ENCODE results near the gene ALK. TPM values are rescaled to one million over a fixed set of nuclear protein-coding genes. Genes with fewer than 3 reads are reported as not detected.

ALK gene
- total RNA-seq, 2 experiments from 2014 or later: not detected

DNA sequence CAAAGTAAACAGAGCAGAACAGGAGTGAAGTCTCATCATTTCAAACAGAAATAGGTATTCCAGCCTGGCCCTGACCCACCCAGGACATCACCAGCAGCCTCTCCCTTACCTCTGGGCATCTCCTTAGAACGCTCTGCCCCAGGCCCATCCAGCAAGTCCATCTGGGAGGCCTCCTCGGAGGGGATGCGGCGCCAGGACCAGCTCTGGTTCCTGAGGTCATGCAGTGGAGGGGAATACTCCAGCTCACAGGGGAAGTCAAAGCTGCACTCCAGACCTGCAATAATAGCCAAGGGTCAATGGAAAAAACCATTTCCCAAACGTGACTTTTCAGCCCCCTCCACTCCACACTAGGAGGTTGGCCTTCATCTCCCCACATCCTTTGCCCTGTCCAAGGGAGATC lies 226.6 kb downstream of the ALK start:
- peaks cover 2% of the 10 kb centered on the region for H3K9me3 Mint-ChIP-seq
- H3K4me1 Mint-ChIP-seq: no peaks in the 10 kb centered on the region
- POLR2A ChIA-PET: no interaction called here
- no peak for ATAC-seq (ENCODE audit: low read depth)
- H3K4me3 Mint-ChIP-seq: no peak overlapping the region
- H3K27me3 Mint-ChIP-seq: peaks cover 4% of the 10 kb centered on the region
- H3K27ac Mint-ChIP-seq: no peak overlapping the region
- no peak for DNase-seq
- H3K36me3 Mint-ChIP-seq: no peaks in the 10 kb centered on the region

DNA sequence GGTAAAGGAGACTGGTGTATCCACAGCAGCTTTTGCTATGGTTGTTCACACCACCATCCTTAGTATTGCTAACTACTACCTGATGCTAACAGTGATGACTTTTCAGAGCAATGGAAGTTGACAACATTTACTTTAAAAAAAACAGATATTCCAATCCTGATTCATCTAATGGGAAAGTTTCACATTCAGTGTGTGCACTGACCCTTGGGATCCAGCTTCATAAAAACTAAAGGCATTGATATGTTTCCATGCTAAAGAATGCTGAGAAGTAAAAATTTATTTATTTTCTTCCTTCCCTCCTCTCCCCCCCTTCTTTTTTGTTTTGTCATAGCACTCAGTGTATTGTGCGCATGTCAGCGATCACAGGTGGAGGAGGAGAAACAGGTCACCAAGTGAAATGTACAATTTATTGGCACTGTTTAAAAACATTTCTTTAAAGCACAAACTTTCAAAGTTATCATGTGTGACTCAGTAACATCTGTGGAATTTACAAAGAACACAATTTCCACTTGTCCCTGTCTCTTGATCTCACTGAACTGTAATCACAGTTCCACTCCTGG lies 229.9 kb downstream of the ALK start:
- ATAC-seq (ENCODE audit: low read depth): no peak

DNA sequence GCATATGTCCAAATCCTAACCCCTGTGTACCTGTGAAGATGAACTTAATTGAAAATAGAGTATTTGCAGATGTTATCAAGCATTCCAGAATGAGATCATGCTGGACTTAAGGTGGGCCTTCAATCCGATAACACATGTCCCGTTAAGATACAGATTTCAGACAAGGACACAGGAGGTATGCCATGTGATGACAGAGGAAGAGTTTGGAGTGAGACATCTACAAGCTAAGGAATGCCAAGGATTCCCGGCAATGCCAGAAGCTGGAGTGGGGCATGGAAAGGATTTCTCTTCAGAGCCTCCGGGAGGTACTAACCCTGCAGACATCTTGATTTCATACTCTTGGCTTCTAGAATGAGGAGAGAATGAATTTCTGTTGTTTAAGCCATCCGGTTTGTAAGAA lies 231.7 kb downstream of the ALK start:
- no peaks in the 10 kb centered on the region for H3K36me3 Mint-ChIP-seq
- POLR2A ChIA-PET: no interaction called here

More for the DNA sequence above, 229.9 kb downstream of the ALK start:
- POLR2A ChIA-PET: no interaction called here
- H3K27ac Mint-ChIP-seq: no peak overlapping the region
- no peak overlapping the region for H3K4me3 Mint-ChIP-seq
- no peaks in the 10 kb centered on the region for H3K4me1 Mint-ChIP-seq
- no peak for DNase-seq
- peaks cover 4% of the 10 kb centered on the region for H3K27me3 Mint-ChIP-seq
- H3K36me3 Mint-ChIP-seq: no peaks in the 10 kb centered on the region
- peaks cover 2% of the 10 kb centered on the region for H3K9me3 Mint-ChIP-seq

DNA sequence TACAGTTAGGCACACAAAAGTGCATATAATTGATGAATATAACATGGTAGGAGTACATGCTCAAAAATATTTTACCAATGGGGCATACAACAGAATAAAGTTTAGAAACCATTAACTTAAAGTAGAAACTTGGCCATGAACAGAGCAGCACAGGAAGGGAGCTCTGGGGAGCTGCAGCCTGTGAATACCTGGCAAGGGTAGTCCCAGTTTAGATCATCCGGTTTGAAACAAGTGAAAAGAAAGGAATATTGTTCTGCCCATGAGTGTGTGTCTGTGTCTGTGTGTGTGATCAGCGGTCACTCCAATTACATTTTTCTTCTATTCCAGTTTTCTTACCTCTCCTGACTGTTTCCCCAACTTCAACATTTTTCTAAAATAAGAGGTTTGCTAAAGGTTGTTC lies 233.0 kb downstream of the ALK start:
- DNase-seq (no peak), ATAC-seq (ENCODE audit: low read depth) (no peak)
- H3K4me3 Mint-ChIP-seq: no peak overlapping the region
- H3K9me3 Mint-ChIP-seq: no peaks in the 10 kb centered on the region
- H3K27ac Mint-ChIP-seq: no peak overlapping the region
- no peaks in the 10 kb centered on the region for H3K4me1 Mint-ChIP-seq
- POLR2A ChIA-PET: no interaction called here
- H3K36me3 Mint-ChIP-seq: no peaks in the 10 kb centered on the region
- H3K27me3 Mint-ChIP-seq: peaks cover 5% of the 10 kb centered on the region

More for the DNA sequence above, 231.7 kb downstream of the ALK start:
- no peak overlapping the region for H3K27ac Mint-ChIP-seq
- H3K9me3 Mint-ChIP-seq: no peaks in the 10 kb centered on the region
- no peaks in the 10 kb centered on the region for H3K4me1 Mint-ChIP-seq
- DNase-seq: no peak
- no peak for ATAC-seq (ENCODE audit: low read depth)
- H3K4me3 Mint-ChIP-seq: no peak overlapping the region
- H3K27me3 Mint-ChIP-seq: peaks cover 7% of the 10 kb centered on the region

- Mint-ChIP-seq H3K4me3 (no peak overlapping the region), H3K36me3 (no peaks in the 10 kb centered on the region), H3K9me3 (no peaks in the 10 kb centered on the region), H3K27me3 (peaks cover 5% of the 10 kb centered on the region), H3K4me1 (no peaks in the 10 kb centered on the region), H3K27ac (no peak overlapping the region)
- DNase-seq (no peak), ATAC-seq (ENCODE audit: low read depth) (no peak)
- POLR2A ChIA-PET: no interaction called here
Observed at GRCh38 chr2:29687121-29687520, 234.3 kb downstream of the ALK start.

DNA sequence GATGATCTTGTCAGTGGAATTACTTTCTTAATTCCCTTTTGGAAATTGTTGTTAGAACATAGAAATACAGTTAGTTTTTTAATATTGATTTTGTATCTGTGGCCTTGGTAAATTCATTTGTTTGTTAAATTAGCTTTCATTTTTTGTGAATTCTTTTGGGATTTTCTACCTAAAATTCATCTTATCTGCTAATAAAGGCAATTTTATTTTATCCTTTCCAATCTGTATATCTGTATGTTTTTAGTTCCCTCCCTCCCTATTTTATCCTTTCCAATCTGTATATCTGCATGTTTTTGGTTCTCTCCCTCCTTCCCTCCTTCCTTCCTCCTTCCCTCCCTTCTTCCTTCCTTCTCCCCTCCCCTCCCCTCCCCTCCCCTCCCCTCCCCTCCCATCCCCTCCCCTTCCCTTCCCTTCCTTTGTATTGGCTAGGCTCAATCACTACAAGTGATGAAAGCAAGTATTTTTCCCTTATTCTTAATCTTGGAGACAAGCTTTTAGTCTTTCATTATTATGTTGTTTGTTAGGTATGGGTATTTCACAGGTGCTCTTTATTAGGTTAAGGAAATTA lies 244.4 kb downstream of the ALK start:
- Mint-ChIP-seq H3K4me1 (no peaks in the 10 kb centered on the region), H3K4me3 (no peak overlapping the region), H3K9me3 (no peaks in the 10 kb centered on the region), H3K27me3 (peaks cover 18% of the 10 kb centered on the region), H3K27ac (no peak overlapping the region), H3K36me3 (no peaks in the 10 kb centered on the region)
- POLR2A ChIA-PET: no interaction called here
- no peak for ATAC-seq (ENCODE audit: low read depth)
- no peak for DNase-seq

- DNase-seq (no peak), ATAC-seq (ENCODE audit: low read depth) (no peak)
- Mint-ChIP-seq H3K36me3 (no peaks in the 10 kb centered on the region), H3K27ac (no peak overlapping the region), H3K4me3 (no peak overlapping the region), H3K4me1 (no peaks in the 10 kb centered on the region), H3K27me3 (peaks cover 7% of the 10 kb centered on the region), H3K9me3 (peaks cover 1% of the 10 kb centered on the region)
- POLR2A ChIA-PET: no interaction called here
Observed at GRCh38 chr2:29664578-29664977, 256.8 kb downstream of the ALK start.

GRCh38 chr2:29663268-29663667 lies 258.1 kb downstream of the ALK start:
- Mint-ChIP-seq H3K27me3 (peaks cover 7% of the 10 kb centered on the region), H3K9me3 (no peaks in the 10 kb centered on the region), H3K4me1 (no peaks in the 10 kb centered on the region), H3K4me3 (no peak overlapping the region), H3K27ac (no peak overlapping the region), H3K36me3 (no peaks in the 10 kb centered on the region)
- ATAC-seq (ENCODE audit: low read depth): no peak
- POLR2A ChIA-PET: no interaction called here
- DNase-seq: no peak

- POLR2A ChIA-PET: no interaction called here
- Mint-ChIP-seq H3K4me3 (no peak overlapping the region), H3K9me3 (no peaks in the 10 kb centered on the region), H3K27me3 (peaks cover 7% of the 10 kb centered on the region), H3K36me3 (no peaks in the 10 kb centered on the region), H3K4me1 (no peaks in the 10 kb centered on the region), H3K27ac (no peak overlapping the region)
- ATAC-seq (ENCODE audit: low read depth) (no peak), DNase-seq (no peak)
Observed at GRCh38 chr2:29662861-29663260, 258.5 kb downstream of the ALK start.

DNA sequence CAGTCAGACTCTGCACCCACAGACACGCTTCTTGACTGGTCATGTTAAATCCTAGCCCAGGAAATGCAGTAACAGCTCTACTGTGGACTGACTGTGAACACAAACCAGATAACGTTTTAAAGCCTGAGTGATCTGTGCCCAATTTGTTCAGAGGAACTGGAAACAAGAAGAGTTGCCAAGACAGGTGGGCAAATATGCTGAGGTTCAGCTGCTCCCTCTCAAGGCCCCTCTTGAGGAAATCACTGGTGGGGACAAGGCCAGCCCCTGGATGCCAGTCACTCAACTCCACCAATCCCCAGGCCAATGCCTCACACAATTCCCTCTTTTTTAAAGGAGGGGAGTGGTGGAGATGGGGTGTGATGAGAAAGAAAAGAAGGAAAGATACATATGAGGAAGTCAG lies 261.2 kb downstream of the ALK start:
- no peaks in the 10 kb centered on the region for H3K4me1 Mint-ChIP-seq
- no peaks in the 10 kb centered on the region for H3K9me3 Mint-ChIP-seq
- ATAC-seq (ENCODE audit: low read depth) (no peak), DNase-seq (no peak)
- peaks cover 5% of the 10 kb centered on the region for H3K27me3 Mint-ChIP-seq
- no peak overlapping the region for H3K4me3 Mint-ChIP-seq
- H3K36me3 Mint-ChIP-seq: no peaks in the 10 kb centered on the region
- H3K27ac Mint-ChIP-seq: no peak overlapping the region
- POLR2A ChIA-PET: no interaction called here

- DNase-seq: no peak
- H3K4me1 Mint-ChIP-seq: no peaks in the 10 kb centered on the region
- ATAC-seq (ENCODE audit: low read depth): no peak
- no peaks in the 10 kb centered on the region for H3K9me3 Mint-ChIP-seq
- H3K36me3 Mint-ChIP-seq: no peaks in the 10 kb centered on the region
- POLR2A ChIA-PET: no interaction called here
- no peak overlapping the region for H3K4me3 Mint-ChIP-seq
- H3K27ac Mint-ChIP-seq: no peak overlapping the region
- H3K27me3 Mint-ChIP-seq: peaks cover 5% of the 10 kb centered on the region
Observed at GRCh38 chr2:29659178-29659577, 262.2 kb downstream of the ALK start.

DNA sequence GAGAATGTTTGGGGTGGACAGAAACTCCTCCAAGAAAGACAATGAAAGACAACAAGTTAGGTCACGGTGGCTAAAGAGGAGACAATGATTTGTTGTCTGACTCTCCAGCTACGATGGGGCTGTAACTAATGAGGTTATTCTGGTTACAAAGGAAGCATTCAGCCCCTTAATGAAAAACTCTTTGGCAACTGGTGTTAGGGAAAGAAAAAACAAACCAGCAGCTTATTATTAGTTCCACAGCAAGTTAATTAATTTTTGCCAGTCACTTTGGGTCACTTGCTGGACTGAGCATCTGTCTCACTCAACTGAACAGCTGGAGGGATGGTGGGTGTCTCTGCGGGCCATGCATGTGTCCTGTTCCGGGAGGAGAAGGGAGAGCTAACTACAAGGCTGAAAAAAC lies 263.7 kb downstream of the ALK start:
- DNase-seq: no peak
- ATAC-seq (ENCODE audit: low read depth): no peak
- Mint-ChIP-seq H3K36me3 (no peaks in the 10 kb centered on the region), H3K9me3 (no peaks in the 10 kb centered on the region), H3K27ac (no peak overlapping the region), H3K4me3 (no peak overlapping the region), H3K27me3 (peaks cover 5% of the 10 kb centered on the region), H3K4me1 (no peaks in the 10 kb centered on the region)
- POLR2A ChIA-PET: no interaction called here

- DNase-seq (no peak), ATAC-seq (ENCODE audit: low read depth) (no peak)
- POLR2A ChIA-PET: no interaction called here
- H3K9me3 Mint-ChIP-seq: no peaks in the 10 kb centered on the region
- H3K27ac Mint-ChIP-seq: no peak overlapping the region
- H3K36me3 Mint-ChIP-seq: no peaks in the 10 kb centered on the region
- H3K4me3 Mint-ChIP-seq: no peak overlapping the region
- no peaks in the 10 kb centered on the region for H3K4me1 Mint-ChIP-seq
- peaks cover 5% of the 10 kb centered on the region for H3K27me3 Mint-ChIP-seq
Observed at GRCh38 chr2:29655391-29656086, 265.8 kb downstream of the ALK start.

GRCh38 chr2:29650631-29651097 lies 270.7 kb downstream of the ALK start:
- POLR2A ChIA-PET: no interaction called here
- H3K36me3 Mint-ChIP-seq: no peaks in the 10 kb centered on the region
- DNase-seq (no peak), ATAC-seq (ENCODE audit: low read depth) (no peak)
- no peaks in the 10 kb centered on the region for H3K4me1 Mint-ChIP-seq
- H3K4me3 Mint-ChIP-seq: no peak overlapping the region
- H3K27ac Mint-ChIP-seq: no peak overlapping the region
- H3K27me3 Mint-ChIP-seq: no peaks in the 10 kb centered on the region
- H3K9me3 Mint-ChIP-seq: peaks cover 5% of the 10 kb centered on the region
